ENCODE results near the gene TTLL9.

TTLL9 gene

DNA sequence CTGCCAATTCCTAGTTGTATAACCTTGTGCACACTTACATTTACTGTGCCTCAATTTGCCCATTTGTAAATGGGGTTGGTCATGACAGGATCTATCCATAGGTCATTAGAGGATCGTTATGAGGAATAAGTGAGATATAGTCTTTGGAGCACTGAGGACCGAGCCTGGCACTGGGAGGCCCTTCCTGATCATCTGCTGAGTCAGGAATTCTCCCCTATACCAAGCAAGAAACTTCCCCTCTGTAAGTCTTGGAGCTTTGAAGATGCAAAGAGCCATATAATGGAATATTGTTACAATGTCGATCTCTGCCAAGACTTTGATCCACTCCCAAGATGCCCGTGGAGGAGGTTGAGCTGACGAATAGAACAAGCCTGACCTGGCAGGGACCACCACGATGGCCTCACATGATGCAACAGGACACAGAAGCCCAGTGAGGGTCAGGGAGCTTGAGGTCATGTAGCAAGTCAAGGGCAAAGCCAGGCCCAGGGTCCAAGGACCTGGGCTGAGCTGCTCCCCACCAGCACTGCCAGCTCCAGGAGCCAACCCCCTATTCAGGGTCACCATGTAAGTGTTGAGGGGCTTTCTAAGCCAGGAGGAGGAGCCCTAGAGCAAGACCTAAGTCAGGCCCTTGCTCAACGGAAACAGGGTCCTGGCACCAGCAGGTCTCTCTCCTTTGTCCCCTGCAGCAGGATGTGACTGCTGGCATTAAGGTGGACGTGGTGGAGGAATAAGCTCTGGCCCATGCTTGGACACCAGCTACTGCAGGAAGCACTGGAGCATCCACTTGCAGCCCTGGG is 64.7 kb downstream of the TTLL9 start:
- TF ChIP-seq, protein P1, sequence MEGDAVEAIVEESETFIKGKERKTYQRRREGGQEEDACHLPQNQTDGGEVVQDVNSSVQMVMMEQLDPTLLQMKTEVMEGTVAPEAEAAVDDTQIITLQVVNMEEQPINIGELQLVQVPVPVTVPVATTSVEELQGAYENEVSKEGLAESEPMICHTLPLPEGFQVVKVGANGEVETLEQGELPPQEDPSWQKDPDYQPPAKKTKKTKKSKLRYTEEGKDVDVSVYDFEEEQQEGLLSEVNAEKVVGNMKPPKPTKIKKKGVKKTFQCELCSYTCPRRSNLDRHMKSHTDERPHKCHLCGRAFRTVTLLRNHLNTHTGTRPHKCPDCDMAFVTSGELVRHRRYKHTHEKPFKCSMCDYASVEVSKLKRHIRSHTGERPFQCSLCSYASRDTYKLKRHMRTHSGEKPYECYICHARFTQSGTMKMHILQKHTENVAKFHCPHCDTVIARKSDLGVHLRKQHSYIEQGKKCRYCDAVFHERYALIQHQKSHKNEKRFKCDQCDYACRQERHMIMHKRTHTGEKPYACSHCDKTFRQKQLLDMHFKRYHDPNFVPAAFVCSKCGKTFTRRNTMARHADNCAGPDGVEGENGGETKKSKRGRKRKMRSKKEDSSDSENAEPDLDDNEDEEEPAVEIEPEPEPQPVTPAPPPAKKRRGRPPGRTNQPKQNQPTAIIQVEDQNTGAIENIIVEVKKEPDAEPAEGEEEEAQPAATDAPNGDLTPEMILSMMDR (IDR thresholded peaks at IDR 0.05; ENCODE audit: insufficient read depth, low read length, poor library complexity, severe bottlenecking) = peak; percentile 16
- no peak for DNase-seq (ENCODE audit: extremely low read depth, insufficient read length)
- Histone ChIP-seq H3K27me3 (replicated peaks; ENCODE audit: control insufficient read depth, insufficient read depth, low read length) (no peaks in the 10 kb centered on the region), H3K4me3 (replicated peaks; ENCODE audit: low read depth, low read length) (no peak overlapping the region), H3K36me3 (ENCODE audit: control insufficient read depth, insufficient read depth, low read length) (no peaks in the 10 kb centered on the region)

DNA sequence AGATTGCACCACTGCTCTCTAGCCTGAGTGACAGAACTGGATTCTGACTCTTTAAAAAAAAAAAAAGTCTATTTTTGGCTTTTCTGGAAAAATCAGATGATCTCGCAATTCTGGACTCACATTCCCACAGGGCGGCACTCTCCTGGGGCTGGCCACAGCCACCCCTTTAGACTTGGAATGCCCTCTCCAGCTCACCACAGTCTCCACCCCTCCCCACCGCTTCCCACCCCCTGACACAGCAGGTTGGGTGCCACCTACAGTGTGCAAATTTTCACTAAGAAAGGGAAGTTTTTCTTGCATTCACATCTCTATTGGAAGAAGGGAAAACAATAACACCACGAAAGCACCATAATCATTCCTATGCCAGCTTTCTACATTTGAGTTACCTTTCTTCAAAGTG is 66.0 kb downstream of the TTLL9 start:
- no peak overlapping the region for H3K4me3 ChIP-seq (replicated peaks; ENCODE audit: low read depth, low read length)
- no peaks in the 10 kb centered on the region for H3K27me3 ChIP-seq (replicated peaks; ENCODE audit: control insufficient read depth, insufficient read depth, low read length)
- DNase-seq (ENCODE audit: extremely low read depth, insufficient read length) = no peak
- no peaks in the 10 kb centered on the region for H3K36me3 ChIP-seq (ENCODE audit: control insufficient read depth, insufficient read depth, low read length)
- TF ChIP-seq, protein P1 (IDR thresholded peaks at IDR 0.05; ENCODE audit: insufficient read depth, low read length, poor library complexity, severe bottlenecking) = no peak

DNA sequence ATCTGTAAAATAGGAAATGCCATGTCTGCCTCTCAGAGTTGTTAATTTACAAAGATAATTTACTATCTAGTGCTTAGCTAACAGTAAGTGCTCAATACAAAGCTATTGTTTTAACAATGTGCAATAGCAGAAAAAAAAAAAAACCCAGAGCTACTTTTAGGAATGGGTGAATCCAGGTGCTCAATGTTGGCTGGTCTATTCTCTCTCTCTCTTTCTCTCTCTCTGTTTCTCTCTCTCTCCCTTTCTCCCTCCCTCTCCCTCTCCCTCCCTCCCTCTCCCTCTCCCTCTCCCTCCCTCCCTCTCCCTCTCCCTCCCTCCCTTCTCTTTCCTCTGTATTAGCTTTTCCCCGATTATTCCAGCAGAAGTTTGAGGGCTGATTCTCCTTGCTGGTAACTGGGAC is 67.4 kb downstream of the TTLL9 start:
- DNase-seq (ENCODE audit: extremely low read depth, insufficient read length) = no peak
- H3K4me3 ChIP-seq (replicated peaks; ENCODE audit: low read depth, low read length) = no peak overlapping the region
- H3K36me3 ChIP-seq (ENCODE audit: control insufficient read depth, insufficient read depth, low read length) = no peaks in the 10 kb centered on the region; the same call in none of the 2 replicates
- TF ChIP-seq, protein P1 (IDR thresholded peaks at IDR 0.05; ENCODE audit: insufficient read depth, low read length, poor library complexity, severe bottlenecking) = no peak
- no peaks in the 10 kb centered on the region for H3K27me3 ChIP-seq (replicated peaks; ENCODE audit: control insufficient read depth, insufficient read depth, low read length)

DNA sequence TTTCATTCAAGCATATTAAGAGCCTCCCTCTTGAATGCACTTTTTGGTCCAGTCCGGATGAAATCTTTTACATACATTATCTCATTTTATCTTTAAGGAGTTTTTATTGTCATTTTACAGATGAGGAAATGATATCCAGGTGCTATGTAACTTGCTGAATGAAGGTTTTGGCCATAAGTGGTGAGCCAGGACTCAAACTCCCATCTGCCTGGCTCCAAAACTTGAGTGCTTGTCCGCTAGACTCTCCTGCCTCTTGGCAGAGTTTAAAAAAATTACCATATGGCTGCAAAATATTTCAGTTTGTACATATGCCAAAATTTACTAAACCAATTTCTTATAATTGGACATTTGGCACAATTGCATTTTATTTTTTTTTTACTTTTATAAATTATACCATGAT is 69.2 kb downstream of the TTLL9 start:
- TF ChIP-seq, protein P1 (IDR thresholded peaks at IDR 0.05; ENCODE audit: insufficient read depth, low read length, poor library complexity, severe bottlenecking) = no peak
- peaks cover 3% of the 10 kb centered on the region for H3K36me3 ChIP-seq (ENCODE audit: control insufficient read depth, insufficient read depth, low read length)
- H3K27me3 ChIP-seq (replicated peaks; ENCODE audit: control insufficient read depth, insufficient read depth, low read length) = no peaks in the 10 kb centered on the region
- no peak for DNase-seq (ENCODE audit: extremely low read depth, insufficient read length)
- no peak overlapping the region for H3K4me3 ChIP-seq (replicated peaks; ENCODE audit: low read depth, low read length)

DNA sequence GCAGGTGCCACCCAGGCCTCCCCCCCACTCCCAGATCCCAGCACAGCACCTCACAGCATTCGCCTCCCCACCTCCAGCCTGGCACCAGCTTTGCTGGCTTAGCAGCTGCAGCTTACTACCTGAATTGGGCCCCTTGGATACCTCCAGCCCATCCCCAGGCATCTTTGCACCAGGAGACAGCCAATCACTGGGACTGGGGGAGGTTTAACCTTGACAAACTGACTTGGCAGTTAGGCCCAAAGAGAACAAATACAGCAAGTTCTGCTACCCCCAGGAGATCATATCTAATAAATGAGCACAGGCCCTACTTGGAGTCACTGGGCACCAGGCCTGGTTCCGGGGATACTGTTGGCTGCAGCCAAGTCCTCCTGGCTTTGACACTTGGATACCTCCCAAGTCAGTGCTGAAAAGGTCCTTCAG is 72.6 kb downstream of the TTLL9 start:
- H3K36me3 ChIP-seq (ENCODE audit: control insufficient read depth, insufficient read depth, low read length) = peaks cover 24% of the 10 kb centered on the region
- no peak for DNase-seq (ENCODE audit: extremely low read depth, insufficient read length)
- no peaks in the 10 kb centered on the region for H3K27me3 ChIP-seq (replicated peaks; ENCODE audit: control insufficient read depth, insufficient read depth, low read length)

More for the DNA sequence above, 72.6 kb downstream of the TTLL9 start:
- TF ChIP-seq, protein P1 (IDR thresholded peaks at IDR 0.05; ENCODE audit: insufficient read depth, low read length, poor library complexity, severe bottlenecking) = no peak
- H3K4me3 ChIP-seq (replicated peaks; ENCODE audit: low read depth, low read length) = no peak overlapping the region
